Stimulated activated CD8-positive, alpha-beta memory T cell treated with anti-CD3 and anti-CD28 coated beads, Interleukin-12 subunit alpha, Interleukin-12 subunit beta, amount 100 ng/mL, for 1 hour (primary cell): ENCODE measurements around the gene TMEM184A.

Source experiments
- DNase-seq: peaks from one replicate; pipeline ENCODE4 v3.0.0-alpha.2; 2020; ENCODE audit warnings: low read depth

Gene TMEM184A

DNA sequence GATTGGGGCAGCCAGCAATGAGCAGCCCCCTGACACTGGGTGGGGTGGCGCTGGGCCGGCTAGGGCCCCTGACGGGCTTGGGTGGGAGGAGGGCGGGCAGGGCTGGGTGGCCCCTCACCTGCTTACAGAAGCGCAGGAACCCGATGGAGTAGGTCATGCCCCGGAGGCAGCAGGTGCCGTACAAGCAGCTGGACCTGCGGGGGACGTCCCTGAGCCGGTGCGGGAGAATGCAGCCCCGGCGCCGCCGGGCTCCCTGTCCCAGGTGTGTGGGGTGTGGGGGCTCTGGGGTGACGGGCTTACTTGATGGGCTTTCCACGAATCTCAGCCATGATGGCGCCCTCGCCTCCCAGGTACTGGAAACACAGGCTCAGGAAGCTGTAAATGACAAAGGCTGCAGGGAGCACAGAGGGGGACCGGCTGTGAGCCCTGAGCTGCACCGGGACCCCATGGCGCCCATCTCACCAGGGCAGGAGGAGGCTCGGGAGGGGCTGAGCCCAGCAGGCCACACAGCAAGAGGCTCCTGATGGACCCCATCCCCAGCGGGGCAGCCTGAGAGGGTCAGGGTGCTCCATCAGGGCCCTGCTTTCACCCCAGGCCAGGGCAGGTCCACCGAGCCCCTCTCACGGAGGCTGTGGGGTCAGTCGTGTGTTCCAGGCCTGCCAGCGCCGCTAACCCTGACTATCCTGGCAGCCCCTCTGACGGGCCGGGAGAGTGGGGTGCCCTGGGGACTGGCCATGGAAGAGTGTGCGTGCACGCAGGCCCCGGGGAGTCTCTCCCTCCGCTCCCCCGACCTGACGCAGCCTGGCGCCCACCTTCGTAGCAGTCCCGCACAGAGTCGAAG, 5.8 kb downstream of the TMEM184A start:
- DNase-seq = no peak

DNA sequence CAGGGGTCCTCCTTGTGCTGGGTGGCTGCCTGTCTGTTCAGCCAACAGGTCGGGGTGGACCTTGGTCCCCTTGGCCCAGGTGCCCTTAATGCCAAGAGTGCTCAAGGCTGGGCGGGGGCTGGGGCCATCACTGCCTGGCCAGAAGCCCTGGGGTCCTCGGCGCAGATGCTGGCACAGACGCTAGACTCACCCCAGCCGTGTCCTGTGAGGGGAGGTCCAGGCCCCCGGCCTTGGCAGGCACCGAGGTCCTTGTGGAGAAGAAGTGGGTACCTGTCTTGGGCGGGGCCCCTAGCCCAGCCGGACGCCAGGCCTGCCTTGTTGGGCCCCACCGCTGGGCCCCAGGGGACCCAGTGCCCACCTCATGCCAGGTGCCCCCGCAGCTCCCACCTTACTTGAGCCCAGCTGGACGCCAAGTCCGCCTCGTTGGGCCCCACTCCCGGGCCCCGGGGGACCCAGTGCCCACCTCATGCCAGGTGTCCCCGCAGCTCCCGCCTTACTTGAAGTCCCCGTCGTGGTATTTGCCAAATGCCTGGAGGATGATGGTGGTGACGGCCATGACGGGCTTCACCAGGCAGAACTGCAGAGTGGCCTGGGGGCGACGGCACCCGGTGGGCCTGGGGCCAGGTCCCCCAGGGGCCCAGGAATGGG, 6.5 kb downstream of the TMEM184A start:
- DNase-seq = no peak

DNA sequence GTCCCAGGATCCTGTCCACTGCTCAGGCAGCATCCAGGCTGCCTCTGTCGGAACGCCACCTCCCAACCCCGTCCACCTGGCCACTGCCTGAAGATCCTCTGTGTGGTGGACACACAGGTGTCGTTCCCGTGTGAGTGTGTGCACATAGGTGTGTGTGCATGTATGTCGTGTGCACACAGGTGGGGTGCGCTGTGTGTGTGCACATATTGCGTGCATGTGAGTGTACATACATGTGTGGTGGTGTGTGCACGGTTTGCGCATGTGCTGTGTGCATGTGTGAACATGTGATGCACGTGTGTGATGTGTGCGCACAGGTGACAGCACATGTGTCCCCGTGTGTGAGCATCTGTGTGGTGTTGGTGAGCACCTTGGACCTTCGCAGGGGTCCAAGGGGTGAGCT, 7.1 kb downstream of the TMEM184A start:
- no peak for DNase-seq

DNA sequence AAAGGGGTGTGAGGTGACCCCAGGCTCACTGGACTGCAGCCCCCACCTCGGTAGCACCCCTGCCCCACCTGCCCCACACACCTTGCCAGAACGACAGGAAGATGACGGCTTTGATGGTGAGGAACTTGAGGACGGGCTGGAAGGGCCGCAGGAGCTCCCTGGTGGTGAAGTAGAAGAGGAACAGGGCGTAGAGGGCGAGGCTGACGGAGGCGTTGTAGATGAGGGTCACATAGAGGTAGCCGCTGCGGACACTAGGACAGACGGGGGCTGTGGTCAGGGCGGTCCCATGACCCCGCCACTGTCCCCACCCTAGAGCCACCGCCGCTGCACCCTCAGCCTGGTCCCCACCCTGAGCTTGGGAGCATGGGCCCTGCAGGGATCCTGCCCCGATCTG, 7.6 kb downstream of the TMEM184A start:
- DNase-seq = no peak

DNA sequence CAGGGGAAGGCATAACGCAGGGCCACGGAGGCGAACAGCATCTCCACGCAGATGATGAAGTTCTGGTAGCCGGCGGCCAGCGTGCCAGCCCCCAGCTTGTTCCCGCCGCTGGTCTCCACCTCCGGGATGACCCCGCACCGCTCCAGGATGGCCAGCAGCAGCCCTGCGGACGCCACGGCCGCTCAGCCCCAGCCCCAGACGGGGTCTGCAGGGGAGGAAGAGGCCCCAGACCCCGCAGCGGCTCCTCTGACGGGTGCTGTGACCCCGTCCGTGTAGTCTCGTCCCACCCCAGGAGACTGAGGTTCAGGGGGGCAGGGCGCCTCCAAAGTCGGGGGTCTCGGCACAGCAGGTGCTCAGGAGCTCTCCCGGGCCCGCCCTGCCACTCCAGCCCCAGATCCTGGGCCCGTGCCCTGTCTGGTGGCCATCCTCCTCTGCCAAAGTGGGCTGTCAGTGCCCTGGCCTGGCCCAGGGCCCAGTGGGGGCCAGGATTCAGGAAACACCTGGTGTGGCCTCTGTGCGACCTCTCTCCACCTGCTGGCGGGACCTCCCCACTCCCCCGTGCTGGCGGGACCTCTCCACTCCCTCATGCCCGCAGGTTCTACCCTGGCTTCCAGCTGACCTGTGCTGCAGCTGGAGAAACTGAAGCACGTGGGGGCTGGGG, 8.1 kb downstream of the TMEM184A start:
- no peak for DNase-seq

DNA sequence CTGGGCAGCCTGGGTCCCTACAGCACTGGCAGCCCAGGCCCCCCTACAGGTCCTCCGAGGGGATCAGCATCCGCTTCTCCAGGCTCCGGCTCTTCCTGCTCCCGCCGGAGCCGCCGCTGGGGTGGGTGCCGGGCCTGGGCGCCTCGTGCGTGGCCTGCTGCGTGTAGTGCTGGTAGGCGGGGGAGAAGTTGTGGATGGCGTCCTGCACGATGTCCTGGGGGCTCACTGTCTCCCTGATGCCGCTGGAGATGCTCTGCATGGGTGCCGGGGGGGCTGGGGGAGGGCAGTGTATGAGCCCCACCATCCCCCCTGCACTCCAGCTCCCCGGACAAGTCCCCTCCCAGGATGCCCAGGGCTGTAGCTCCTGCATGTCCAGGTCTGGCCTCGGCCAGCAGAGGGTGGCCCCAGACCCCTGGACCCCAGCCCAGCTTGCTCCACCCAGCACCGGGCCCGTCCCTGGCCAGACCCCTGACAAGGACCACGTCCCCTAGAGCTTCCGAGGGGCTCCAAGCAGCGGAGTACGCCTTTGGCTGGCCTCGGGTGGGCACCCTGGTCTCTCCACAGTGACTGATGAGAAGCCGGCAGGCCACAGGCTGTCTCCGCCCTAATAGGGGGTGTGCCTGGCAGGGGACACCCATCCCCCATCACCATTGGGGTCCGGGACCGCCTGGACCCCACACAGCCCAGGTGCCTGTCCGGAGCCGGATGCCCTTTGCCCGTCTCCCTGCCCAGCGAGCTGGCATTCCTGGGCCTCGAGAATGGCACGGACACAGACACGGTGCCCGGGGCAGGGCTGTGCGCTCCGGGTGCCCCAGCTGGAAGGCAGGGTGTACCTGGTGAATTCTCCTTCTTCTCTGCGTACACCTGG, 8.9 kb downstream of the TMEM184A start:
- DNase-seq = no peak

DNA sequence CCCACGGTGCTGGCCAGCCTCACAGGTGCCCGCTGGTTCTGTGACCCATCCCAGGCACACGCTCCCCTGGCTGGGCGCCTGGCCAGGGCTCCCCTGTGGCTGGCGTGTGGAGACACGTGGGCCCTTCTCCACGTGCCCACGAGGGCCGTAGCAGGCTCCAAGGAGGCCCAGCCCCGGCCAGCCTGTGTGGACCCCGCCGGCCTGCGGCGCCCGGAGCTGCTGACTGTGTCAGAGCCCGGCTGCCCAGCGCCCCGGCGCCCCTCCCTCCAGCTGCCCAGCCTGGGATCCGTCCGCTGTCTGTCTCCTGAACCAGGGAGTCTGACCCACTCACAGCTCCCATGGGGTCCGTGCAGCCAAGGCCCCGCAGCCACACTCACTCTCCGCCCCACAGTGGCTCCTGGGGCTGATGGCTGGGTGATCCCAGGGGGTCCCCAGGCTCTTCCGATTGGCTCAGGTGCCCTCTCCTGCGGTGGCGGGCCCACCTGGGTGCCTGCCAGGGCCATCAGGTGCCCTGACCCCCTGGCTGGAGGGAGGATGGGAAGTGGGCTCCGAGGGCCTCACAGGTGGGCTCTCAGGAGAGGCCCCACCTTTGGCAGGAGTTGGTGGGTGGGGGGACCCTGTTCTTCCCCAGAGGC, 9.6 kb downstream of the TMEM184A start:
- no peak for DNase-seq

DNA sequence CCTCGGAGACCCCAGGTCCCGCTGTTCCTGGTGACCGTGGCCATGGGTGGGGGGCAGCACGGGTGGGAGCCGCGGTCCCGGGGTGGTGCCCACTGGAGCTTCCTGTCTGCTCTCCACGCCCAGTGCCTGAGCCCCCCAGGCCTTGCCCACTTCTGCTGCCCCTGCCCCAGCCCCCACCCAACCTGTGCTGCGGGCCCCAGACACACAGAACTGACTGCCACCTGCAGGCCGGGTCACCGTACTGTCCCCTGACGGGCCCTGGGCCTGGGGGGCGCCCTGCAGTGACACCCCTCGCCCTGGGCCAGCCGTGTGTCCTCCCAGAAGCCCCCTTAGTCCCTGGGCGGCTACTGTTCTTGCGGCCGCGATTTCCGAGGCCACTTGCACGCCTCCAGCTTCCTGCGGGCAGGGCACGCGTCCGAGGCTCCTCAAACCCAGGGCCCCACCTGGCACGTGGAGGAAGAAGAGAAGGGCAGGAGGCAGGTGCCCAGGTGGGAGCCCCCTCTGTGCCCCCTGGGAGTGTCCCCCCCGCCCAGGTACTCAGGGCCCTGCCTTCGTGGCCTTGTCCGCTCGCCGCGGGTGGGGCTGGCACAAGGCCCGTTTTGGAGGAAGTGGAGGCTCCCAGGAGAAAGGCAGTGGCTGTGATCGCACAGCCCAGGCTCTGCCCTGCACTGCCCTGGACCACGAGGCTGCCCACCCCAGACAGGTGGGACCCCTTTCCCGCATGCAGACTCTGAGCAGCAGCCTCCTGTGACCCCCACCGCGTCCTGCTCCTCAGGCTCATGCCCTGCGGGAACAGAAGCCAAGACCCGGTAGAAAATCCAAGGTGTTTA, 10.4 kb downstream of the TMEM184A start:
- no peak for DNase-seq

DNA sequence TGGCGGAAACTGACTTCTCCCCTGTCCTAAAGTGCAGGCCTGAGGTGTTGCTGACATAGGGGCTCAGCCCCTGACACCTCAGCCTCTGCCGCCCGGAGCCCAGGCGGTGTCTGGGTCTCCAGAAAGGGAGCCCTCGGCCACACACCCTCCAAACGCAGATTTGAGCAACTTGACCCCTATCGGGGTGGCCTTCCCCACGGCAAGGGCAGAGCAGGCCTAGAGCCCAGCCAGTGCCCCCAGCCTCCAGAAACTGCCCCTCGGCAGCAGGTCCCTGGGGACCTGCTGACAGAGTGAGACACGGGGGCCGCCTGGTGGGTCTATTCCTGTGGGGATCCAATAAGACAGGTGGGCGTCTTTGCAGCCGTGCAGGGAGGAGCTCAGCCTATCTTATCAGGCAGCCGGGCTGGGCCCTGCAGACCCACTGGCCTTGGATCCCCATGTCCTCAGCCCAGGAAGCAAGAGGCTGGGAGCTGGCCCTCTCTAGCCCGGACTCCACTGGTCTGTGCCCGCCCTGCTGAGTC, 11.0 kb downstream of the TMEM184A start:
- no peak for DNase-seq

DNA sequence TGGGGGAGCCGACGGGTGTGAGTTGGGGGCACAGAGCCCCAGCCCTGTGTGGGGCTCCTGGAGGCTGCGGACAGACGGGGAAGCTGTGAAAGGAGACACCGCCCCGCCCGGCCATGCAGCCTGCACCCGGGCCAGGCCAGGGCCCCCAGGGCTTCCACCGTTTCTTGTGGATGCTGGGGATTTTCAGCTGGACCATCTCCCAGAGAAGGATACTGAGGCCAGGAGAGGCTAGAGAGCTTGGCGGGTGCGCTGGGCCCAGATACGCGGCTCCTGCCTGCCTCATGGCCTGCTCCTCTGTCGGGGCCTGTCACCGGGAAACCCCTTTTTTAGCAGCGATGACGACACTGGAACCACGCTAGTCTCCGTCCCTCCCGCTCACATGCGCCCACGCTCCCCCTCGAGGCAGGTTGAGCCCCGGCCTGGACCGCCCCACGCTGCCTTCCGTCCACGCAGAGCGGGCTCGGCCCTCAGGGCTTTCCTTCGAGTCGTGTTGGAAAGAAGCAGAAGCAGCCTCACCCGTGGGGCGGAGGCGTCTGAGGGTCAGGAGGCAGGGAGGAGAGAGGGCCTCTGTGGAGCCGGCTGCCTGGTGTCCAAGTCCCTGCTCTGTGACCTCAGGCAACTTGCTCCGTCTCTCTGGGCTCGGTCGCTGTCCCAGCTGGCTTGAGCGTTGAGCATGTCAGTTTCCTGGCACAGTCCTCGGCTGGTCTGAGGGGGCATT, 11.7 kb downstream of the TMEM184A start:
- DNase-seq = no peak

DNA sequence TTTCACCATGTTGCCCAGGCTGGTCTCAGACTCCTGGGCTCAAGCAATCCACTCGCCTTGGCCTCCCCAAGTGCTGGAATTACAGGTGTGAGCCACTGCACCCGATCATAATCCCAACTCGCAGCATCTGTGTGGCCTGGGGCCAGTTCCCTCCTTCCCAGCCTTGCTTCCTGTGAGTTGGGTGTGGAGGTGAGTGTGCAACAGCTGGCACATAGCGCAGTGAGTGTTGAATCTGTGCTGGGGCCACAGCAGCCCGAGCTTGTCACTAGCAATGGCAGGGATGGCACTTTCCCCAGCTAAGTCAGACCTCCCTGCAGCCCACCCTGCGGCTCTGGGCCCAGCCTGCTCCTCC, 12.2 kb downstream of the TMEM184A start:
- DNase-seq = no peak

DNA sequence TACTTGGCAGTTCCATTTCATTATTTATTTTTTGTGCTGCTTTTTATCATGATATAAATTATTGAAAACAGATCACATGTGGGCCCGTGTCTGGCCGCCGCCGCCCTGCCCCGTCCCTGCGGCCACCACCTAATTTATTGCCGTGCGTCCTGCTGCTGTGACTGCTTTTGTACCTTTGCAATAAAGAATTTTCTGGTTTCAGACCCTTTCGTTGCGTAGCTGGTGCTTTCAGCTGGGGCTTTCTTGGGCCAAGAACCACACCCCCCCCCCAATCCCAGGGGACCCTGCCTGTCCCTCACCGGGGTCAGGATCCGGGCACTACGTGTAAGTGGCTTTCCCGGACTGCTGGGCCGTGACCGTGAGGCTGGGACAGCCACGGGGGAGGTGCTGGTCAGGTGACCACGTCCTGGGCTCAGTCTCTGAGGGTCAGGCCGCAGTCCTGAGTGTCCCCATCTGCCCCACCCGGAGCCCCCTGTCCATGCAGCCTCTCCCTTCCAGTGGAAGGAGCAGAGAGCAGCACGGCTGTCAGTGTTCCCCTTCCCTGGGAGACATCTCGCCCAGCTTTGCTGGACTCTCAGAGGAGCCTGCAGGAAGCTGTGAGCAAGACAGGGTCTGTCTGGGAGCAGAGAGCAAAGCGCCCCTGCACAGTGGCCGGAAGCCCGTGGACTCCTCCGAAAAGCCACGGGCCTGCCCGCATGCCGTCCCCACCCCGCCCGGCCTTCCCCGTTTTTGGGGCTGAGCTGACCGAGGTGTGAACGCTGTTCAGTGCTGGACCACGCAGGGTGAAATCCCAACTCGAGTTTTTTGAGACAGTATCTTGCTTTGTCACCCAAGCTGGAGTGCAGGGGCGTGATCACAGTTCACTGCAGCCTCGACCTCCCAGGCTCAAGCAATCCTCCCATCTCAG, 12.9 kb downstream of the TMEM184A start:
- DNase-seq = no peak

DNA sequence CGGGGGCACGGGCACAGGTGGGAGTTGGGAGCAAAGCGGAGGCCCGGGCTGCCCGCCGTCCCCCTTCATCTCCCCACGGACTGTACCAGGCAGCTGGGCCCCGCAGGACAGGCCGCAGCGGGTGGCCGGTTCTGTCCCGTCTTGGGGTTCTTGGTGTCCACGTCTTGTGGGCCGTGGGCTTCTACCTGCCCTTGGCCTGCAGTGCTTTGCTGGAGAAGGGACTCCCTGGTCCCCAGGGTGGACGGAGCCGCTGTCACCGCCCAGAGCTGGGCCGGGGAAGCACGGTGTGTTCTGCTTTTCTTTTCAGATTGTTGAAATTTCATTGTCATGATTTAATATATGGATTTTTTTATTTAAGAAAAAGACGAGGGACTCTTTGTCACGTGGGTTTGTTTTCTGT, 13.7 kb downstream of the TMEM184A start:
- no peak for DNase-seq

DNA sequence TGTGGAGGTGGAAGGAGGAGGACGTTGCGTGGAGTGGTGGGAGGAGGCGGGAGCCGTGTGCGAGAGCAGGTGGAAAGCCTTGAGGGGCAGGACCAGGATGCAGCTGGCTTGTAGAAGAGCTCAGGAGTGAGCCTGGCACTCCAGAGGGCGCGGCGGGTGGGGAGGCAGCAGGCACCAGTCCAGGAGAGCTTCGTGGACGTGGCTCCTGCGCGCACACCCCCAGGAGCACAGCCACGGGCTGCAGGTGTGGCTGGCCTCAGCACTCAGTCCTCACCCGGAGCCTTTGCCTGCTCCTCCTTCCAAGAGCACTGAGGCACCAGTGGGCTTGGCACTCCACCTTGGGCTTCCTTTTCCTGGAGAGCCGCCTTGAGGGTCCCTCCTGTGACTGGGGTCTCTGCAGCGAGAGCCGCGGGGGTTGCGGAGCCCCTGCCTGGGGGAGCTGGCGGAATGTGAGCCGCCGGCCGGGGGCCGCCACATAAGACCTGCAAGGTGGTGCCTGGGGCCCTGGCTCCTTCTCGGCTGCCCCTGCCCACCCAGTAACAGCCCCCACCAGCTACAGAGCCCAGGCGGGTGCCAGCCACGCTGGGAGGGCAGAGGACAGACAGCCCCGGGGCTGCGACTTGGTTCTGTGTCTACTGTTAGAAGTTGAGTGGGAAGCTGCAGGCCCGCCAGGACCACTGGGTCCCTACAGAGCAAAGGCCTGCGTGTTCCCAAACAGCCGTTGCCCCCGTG, 14.4 kb downstream of the TMEM184A start:
- DNase-seq = no peak

DNA sequence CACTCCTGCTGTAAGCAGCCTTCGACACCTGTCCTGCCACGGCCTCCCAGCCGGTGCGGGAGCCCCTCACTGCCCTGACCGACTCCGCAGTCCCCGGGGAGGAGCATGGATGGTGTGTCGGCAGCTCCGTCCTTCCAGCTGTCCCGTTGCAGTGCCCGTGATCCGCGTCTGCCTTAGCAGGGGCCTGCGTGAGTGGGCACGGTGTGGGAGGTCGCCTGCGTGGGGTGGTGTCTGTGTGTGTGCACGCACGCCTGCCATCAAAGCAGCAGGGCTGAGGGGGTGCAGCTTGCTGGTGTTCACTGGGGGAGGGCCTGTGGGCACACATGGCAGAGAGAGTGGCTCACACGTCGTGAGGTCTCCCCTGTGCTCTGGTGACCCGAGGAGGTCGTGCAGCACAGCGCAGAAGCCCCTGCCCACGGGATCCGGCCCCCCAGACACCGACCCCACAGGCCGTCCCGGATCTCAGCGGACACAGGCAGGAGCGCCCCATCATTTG, 15.2 kb downstream of the TMEM184A start:
- DNase-seq = no peak

DNA sequence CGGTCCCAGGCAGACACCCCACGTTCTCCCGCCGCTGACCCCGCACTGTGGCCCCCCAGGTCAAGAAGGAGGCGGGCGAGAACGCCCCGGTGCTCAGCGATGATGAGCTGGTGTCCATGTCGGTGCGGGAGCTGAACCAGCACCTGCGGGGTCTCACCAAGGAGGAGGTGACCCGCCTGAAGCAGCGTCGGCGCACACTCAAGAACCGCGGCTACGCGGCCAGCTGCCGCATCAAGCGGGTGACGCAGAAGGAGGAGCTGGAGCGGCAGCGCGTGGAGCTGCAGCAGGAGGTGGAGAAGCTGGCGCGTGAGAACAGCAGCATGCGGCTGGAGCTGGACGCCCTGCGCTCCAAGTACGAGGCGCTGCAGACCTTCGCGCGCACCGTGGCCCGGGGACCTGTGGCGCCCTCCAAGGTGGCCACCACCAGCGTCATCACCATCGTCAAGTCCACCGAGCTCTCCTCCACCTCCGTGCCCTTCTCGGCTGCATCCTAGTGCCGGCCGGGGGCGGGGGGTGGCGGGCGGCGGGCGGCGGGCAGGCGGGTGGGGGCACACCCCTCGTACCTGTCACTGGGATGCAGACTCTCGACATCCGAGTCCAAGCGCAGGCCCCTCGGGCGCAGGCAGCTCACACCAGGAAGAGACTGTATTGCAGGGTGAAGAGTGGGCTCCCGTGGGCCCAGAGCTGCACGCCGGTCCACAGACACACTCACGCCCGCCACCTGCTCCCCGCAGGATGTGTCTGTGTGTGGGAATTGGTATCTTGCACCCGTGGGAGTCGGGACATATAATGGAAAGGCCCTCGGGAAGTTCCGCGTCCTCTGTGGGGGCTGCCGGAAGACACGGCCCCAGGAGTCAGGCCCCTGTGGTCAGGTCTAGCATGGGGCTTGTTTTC, 15.9 kb downstream of the TMEM184A start:
- DNase-seq = no peak
